Smooth muscle cell (in vitro differentiated cells): ENCODE results near the gene CSAD. TPM values are rescaled to one million over a fixed set of nuclear protein-coding genes. Genes with fewer than 3 reads are reported as not detected.
A peak's percentile ranks its signal among the peaks of the same experiment; 100 is the strongest.

Experiments
- DNase-seq: peaks from one replicate; lab custom pipeline; 2025; ENCODE audit not compliant: unreplicated experiment; lab: John Stamatoyannopoulos, UW
- H2AFZ ChIP-seq: fragments of 200-600 bp; sonication (generic); 2 replicates; pipeline ENCODE4 v1.6.0; 2016; ENCODE audit warnings: antibody characterized with exemption, low read depth, mild to moderate bottlenecking
- H3F3A ChIP-seq: fragments of 200-600 bp; sonication (generic); 2 replicates; pipeline ENCODE4 v1.6.0; 2017; ENCODE audit warnings: antibody characterized with exemption, low read depth
- H3K27ac ChIP-seq: fragments of 200-600 bp; sonication (generic); 2 replicates; pipeline ENCODE4 v1.5.1; 2016; ENCODE audit warnings: low read depth, mild to moderate bottlenecking
- H3K27me3 ChIP-seq: fragments of 200-600 bp; sonication (generic); 2 replicates; pipeline ENCODE4 v1.6.1; 2016; ENCODE audit warnings: low read depth, mild to moderate bottlenecking
- H3K36me3 ChIP-seq: fragments of 200-600 bp; sonication (generic); 2 replicates; pipeline ENCODE4 v1.5.1; 2016; ENCODE audit warnings: low read depth
- H3K4me1 ChIP-seq: fragments of 200-600 bp; sonication (generic); 2 replicates; pipeline ENCODE4 v1.5.1; 2016; ENCODE audit warnings: low read depth
- H3K4me2 ChIP-seq: fragments of 200-600 bp; sonication (generic); 2 replicates; pipeline ENCODE4 v1.6.0; 2016; ENCODE audit warnings: mild to moderate bottlenecking
- H3K4me3 ChIP-seq: fragments of 200-600 bp; sonication (generic); 2 replicates; pipeline ENCODE4 v1.5.1; 2016; ENCODE audit warnings: mild to moderate bottlenecking
- H3K79me2 ChIP-seq: fragments of 200-600 bp; sonication (generic); 2 replicates; pipeline ENCODE4 v1.6.0; 2016; ENCODE audit warnings: low read depth, mild to moderate bottlenecking
- H3K9ac ChIP-seq: fragments of 200-600 bp; sonication (generic); 2 replicates; pipeline ENCODE4 v1.6.0; 2016; ENCODE audit warnings: low read depth
- H3K9me3 ChIP-seq: fragments of 200-600 bp; sonication (generic); replicated peaks from 2 replicates; pipeline ENCODE4 v1.5.1; 2016; ENCODE audit warnings: low read depth
- H4K20me1 ChIP-seq: fragments of 200-600 bp; sonication (generic); 2 replicates; pipeline ENCODE4 v1.6.0; 2016; ENCODE audit warnings: low read depth
- WGBS: methylation state at CpG from one replicate; pipeline ENCODE4 v1.1.7; 2016; ENCODE audit warnings: low lambda C conversion rate; 5-methylcytosine and 5-hydroxymethylcytosine counted together
- polyA plus RNA-seq: library from polyadenylated mRNA; unstranded; fragments of >200 nt; fragmentation: Nextera tagmentation; extraction: Ambion mirVana; gene quantifications from 2 replicates; pipeline ENCODE4 v1.2.1, GENCODE V29; 2016
- total RNA-seq: library from RNA; depleted of rRNA; stranded (reverse); fragments of >200 nt; gene quantifications from 2 replicates; pipeline ENCODE4 v1.2.3, GENCODE V29; 2014
- TF ChIP-seq, protein P1 (sequence below): fragments of 200-600 bp; sonication (generic); IDR thresholded peaks from 2 replicates; pipeline ENCODE4 v1.5.1; 2017; ENCODE audit warnings: borderline replicate concordance, mild to moderate bottlenecking, antibody characterized with exemption; ENCODE audit not compliant: insufficient read depth, poor library complexity, severe bottlenecking

Gene CSAD
- total and polyA plus RNA-seq, 2 experiments from 2014 or later, result 4.8 to 10.6 TPM

DNA sequence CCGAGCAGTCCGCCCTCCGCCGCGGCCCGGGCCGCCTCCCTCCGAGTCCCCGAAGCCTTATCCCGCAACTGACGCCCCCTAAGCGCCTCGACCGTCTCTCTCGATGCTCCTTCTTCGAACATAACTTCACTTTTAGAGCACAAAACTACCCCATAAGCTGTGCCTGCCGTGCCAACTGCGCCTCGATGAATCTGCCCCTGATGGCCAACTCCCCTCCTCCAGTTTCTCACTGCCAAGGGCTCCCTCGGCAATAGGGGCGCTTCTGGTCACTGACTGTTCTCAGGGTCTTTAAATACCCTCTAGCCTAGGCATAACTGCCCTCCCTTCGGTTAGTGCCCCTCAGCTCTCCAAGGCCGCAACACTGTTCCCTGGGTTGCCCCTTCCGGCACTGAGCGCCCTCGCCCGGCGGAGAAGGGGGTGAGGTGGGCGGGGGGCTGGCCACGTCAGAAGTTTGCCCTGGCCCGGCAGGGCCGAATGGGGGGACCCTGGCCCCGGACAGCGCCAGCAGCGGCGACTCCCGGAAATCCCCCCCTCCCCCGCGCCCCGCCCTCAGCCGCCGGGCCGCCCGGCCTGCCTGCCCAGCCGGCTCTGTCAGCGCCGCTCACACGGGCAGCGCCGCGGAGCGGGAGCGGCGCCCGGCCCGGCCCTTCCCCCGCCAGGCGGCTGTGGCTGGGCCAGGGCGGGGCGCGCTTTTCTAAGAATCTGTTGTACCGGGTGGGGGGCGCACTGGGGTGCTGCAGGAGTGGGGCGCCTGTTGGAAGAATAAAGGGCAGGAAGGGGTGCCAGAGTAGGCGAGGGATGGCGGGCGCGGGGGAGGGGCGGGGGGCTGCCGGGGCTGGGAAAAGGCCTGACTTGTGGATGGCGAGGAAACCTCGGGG, 40.7 kb upstream of the CSAD start:
- Histone ChIP-seq H3K4me2 (peak overlapping the region; percentile 88), H3K36me3 (no peaks in the 10 kb centered on the region), H3F3A (peaks cover 23% of the 10 kb centered on the region), H3K9me3 (no peaks in the 10 kb centered on the region), H3K79me2 (peaks cover 4% of the 10 kb centered on the region), H2AFZ (peak overlapping the region; percentile 85), H3K27ac (peak overlapping the region; percentile 97), H3K9ac (peak overlapping the region; percentile 93), H4K20me1 (peaks cover 24% of the 10 kb centered on the region), H3K4me1 (peaks cover 56% of the 10 kb centered on the region), H3K4me3 (peak overlapping the region; percentile 61), H3K27me3 (no peaks in the 10 kb centered on the region)
- WGBS, result under 1% methylated on average over 48 of the region's 72 CpGs
- TF ChIP-seq, protein P1, sequence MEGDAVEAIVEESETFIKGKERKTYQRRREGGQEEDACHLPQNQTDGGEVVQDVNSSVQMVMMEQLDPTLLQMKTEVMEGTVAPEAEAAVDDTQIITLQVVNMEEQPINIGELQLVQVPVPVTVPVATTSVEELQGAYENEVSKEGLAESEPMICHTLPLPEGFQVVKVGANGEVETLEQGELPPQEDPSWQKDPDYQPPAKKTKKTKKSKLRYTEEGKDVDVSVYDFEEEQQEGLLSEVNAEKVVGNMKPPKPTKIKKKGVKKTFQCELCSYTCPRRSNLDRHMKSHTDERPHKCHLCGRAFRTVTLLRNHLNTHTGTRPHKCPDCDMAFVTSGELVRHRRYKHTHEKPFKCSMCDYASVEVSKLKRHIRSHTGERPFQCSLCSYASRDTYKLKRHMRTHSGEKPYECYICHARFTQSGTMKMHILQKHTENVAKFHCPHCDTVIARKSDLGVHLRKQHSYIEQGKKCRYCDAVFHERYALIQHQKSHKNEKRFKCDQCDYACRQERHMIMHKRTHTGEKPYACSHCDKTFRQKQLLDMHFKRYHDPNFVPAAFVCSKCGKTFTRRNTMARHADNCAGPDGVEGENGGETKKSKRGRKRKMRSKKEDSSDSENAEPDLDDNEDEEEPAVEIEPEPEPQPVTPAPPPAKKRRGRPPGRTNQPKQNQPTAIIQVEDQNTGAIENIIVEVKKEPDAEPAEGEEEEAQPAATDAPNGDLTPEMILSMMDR, result peak; percentile 12
- peak; percentile 77 for DNase-seq

DNA sequence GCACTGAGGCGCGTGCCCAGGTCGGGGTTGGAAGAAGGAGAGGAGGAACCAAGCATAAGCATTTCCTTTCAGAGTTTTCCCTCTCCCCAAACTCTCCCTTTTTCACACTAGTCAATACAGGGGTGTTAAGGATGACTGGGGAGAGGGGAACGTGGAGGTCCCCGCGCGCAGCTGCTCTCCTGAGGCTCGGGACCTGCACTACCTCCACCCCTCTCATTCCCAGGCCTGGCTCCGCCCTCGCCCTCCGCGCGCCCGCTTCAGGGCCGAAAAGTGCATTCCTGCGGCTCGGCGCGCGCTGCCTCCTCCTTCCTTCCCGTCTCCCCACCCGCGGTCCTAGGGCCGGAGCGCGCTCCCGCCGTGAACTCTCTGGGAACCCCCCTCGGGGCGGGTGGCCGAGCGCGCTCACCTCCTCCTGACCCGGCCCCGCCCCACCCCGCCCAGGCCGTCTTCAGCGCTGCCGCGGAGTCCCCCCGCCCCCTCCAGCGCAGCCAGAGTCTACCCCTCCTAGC, 40.0 kb upstream of the CSAD start:
- Histone ChIP-seq H3K4me1 (peaks cover 54% of the 10 kb centered on the region), H3K9ac (peak overlapping the region; percentile 93), H3K27me3 (no peaks in the 10 kb centered on the region), H3K9me3 (no peaks in the 10 kb centered on the region), H3K4me2 (peak overlapping the region; percentile 88), H3K36me3 (no peaks in the 10 kb centered on the region), H3K4me3 (peak overlapping the region; percentile 61), H4K20me1 (peaks cover 31% of the 10 kb centered on the region), H2AFZ (no peak overlapping the region), H3K27ac (peak overlapping the region; percentile 97), H3F3A (peaks cover 17% of the 10 kb centered on the region), H3K79me2 (peaks cover 4% of the 10 kb centered on the region)
- DNase-seq, result peak; percentile 77
- WGBS, result under 1% methylated on average over 24 of the region's 42 CpGs
- TF ChIP-seq, protein P1, result no peak

DNA sequence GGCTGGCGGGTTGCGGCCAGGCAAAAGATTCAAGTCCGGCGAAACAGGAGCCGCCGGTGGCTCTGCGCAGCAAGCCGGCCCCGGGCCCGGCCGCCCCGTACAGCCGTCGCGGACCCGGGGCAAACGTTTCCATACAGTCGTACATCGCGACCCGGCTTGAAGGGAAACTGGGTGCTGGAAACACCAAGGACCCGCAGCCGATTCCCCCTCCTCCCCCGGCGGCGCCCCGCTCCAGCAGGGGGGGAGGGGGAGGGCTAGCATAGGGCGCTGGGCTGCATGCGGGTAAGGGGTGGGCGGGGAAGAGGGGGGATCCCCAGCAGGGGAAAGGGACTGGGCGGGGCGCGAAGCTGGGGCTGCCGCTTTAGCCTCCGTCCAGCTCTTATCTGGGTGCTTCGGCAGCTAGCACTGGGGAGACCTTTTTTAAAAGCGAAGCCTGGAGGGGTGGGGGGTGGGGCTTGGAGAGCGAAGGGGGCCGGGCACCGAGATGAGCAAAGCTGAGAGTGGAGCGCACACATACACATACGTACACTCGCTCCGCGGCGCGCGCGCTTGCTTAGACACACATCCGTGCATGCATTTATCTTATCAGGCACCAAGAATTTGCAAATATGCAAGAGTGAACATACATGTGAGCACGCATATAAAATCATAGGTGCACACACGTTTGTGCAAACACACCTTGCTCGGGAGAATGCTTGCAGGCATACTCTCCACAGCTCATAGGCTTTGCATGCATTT, 39.4 kb upstream of the CSAD start:
- peaks cover 37% of the 10 kb centered on the region for H4K20me1 ChIP-seq
- H3K4me3 ChIP-seq, result peak overlapping the region; percentile 61
- H2AFZ ChIP-seq, result no peak overlapping the region
- peaks cover 14% of the 10 kb centered on the region for H3F3A ChIP-seq
- no peaks in the 10 kb centered on the region for H3K36me3 ChIP-seq
- WGBS, result under 1% methylated on average over 43 of the region's 53 CpGs
- TF ChIP-seq, protein P1, result no peak
- no peaks in the 10 kb centered on the region for H3K27me3 ChIP-seq
- H3K27ac ChIP-seq, result peak overlapping the region; percentile 97
- peaks cover 4% of the 10 kb centered on the region for H3K79me2 ChIP-seq
- H3K4me1 ChIP-seq, result peaks cover 48% of the 10 kb centered on the region
- H3K9ac ChIP-seq, result peak overlapping the region; percentile 42
- no peaks in the 10 kb centered on the region for H3K9me3 ChIP-seq
- peak; percentile 60 for DNase-seq
- peak overlapping the region; percentile 88 for H3K4me2 ChIP-seq
